AML-193 (cell line): Measurements from ENCODE around the gene AREG.

ENCODE experiments used
- DNase-seq, 2 experiments: peaks; one replicate each; lab custom pipeline; 2025; lab: John Stamatoyannopoulos, UW

Gene AREG

DNA sequence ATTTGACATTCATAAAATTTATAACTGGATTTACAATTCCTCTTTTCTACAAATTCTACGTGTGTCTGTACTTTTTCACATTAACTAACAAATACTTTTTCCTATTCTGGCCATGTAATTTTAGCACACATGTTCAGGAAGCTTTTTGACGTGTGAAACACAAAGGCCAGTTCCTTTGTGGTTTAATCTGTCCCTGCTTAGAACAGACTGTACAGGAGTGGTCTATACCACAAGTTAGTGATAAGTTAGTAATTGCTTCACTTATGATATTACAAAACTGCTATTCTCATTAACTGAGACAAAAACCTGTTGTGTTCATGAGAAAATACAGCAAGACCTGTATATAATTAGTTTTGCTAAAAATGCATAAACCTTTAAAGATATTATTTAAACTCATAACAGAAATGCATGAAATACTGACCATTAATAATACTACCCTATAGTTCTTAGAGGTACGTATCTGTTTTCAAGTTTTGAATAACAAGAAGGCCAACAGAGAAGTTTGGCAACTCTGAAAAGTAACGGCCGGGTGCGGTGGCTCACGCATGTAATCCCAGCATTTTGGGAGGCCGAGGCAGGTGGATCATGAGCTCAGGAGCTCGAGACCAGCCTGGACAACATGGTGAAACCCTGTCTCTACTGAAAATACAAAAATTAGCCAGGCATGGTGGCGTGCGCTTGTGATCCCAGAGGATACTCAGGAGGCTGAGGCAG, 13.7 kb upstream of the AREG start:
- peak; percentile 85 for DNase-seq

- DNase-seq = no peak
Measured at GRCh38 chr4:74433043-74433442, 11.9 kb upstream of the AREG start.

DNA sequence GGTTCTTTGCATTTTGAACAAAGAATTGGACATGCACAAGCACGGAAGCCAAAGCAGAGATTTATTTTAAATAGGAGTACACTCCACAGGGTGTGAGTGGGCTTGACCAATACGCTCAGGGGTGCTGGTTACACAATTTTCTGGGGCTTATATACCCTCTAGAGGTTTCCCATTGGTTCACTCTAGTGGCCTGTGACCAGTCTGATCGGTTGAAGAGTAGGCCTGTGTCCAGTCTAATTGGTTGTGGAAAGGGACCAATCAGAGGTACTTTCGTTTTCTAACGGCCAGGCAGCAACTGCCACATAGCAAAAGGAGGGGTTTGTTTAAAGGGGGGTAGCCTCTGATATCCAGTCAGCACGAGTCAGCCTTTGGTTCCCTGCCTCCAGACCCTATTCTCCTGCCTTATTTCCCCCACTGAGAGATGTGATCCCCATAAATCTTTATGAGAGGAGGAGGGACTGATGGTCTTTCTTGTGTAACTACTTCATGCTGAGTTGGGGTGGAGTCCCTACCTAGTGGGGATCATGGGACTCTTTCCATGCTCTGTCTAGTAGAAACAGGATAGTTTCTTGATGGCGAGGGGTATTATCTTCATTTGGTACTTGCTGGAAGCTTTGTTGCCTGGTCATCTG, 11.3 kb upstream of the AREG start:
- DNase-seq = no peak

GRCh38 chr4:74435296-74435695, 9.6 kb upstream of the AREG start:
- DNase-seq = no peak

DNA sequence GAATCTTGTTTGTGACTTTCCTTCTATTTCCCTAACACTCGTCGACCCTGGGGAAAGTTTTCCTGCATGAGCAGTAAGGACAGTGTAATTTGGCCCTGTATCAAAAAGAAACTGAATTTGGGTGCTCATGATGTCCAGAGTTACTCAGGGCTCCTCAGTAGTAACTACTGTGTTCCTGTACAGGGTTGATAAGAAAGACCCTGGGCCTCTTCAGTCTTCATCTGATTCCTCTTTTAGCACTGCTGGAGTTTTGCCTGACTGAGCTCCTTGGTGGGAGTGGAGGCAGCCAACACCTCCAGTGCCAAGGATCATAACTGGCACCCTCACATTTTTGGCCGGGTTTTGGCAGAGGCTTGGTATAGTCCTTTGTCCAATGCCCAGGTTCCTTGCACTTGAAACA, 7.1 kb upstream of the AREG start:
- DNase-seq = no peak

DNA sequence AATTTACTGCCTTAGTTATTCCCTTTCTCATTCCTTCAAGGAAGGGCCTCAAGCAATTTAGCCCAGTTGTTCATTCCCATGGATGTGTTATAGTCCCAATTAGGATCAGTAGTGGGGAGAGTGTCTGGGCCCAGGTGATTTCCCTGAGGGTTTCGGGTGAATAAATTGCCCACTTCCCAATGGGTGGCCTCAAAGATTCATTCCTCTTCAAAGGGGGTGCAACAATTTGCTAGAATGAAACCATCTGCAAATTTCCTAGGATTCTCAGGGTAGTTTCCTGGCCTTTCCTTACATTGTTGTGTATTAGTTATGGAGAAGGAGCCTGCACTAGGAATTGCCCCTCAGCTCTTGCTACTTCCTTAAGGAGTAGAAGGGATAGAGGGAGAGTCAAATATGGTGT, 6.3 kb upstream of the AREG start:
- DNase-seq = no peak

DNA sequence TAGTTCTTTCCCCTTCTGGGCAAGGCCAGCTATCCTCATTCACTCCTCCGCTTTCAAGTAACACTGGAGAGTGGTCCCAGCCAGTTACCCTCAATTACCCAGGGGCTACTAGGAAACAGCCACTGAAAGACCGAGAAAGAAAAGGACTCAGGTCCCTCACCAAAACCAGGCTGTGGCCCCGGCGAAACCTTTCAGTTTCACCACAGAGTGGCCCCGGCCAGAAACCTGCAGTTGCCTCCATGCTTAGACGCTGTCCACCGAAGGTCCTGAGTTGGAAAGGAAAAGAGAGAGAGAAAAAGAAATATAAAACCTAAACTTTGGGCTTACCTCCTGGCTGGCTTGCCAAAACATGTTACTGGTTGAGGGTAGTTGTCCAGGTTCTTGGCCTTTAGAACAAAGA, 5.0 kb upstream of the AREG start:
- no peak for DNase-seq

DNA sequence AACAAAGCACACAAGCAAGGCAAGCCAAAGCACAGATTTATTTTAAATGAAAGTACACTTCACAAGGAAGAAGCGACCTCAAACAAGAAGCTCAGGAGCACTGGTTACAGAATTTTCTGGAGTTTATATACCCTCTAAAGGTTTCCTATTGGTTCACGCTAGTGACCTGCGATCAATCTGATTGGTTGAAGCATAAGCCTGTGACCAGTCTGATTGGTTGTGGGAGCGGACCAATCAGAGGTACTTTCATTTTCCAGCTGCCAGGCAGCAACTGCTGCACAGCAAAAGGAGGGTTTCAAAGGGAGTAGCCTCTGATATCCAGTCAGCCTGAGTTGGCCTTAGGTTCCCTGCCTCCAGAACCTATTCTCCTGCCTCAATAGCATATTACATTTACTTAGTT, 4.6 kb upstream of the AREG start:
- no peak for DNase-seq

DNA sequence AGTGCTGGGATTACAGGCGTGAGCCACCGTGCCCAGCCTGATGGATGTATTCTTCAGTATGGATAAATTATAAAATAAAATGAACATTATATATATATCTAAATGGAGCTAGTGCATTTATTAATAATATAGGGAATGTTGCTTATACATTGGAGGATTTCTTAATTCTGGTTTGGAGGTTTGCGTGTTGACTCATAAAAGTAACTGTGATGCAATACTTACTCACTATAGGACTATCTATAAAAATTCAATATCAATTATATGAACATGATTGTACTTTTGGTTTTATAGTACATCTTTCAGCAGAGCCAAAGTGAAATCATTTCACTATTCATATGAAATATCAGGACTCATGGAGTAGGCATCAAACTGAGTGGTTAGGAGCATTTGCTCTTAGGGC, 3.2 kb upstream of the AREG start:
- no peak for DNase-seq

DNA sequence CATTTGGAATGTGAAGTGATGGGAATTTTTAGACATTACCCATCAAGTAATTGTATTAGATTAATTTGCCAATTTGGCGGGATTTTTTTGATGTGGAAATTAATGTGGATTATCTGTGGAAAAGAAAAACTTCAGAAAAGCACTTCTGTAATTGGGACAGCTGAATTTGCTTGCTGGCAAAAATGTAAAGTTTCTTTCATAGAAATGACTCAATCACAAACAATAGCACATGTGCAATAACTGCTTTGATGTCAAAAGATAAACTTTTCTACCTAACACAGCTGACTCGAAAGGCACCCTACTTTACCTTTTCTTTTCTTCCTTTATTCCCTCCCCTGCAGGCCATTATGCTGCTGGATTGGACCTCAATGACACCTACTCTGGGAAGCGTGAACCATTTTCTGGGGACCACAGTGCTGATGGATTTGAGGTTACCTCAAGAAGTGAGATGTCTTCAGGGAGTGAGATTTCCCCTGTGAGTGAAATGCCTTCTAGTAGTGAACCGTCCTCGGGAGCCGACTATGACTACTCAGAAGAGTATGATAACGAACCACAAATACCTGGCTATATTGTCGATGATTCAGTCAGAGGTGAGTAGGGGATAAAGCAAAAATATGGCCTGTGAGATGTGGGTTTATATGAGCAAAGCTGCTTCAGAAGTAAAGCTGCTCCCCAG, 1.4 kb downstream of the AREG start:
- DNase-seq = no peak

DNA sequence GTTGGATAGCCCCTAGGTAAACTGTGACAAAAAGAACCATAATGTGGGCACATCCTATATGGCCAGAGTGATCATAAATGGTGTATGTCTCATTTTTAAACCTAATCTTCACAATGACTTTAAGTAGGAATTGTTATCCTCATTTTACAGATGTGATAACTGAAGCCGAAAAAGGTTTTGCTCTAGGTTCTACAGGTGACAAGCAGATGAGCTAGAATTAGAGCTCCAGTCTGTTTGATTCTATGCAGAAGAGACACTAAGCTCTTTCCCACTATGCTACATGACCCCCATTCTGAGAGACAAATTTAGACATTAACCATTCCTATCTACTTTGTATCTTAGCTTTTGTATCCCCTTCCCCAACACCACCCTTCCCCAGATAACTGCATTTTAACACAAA, 2.0 kb downstream of the AREG start:
- no peak for DNase-seq

- DNase-seq = no peak
Measured at GRCh38 chr4:74447636-74448233, 2.8 kb downstream of the AREG start.

- no peak for DNase-seq
Measured at GRCh38 chr4:74449571-74450297, 4.8 kb downstream of the AREG start.

- DNase-seq = no peak
Measured at GRCh38 chr4:74450298-74450683, 5.4 kb downstream of the AREG start.

GRCh38 chr4:74451214-74451661, 6.3 kb downstream of the AREG start:
- peak; percentile 39 to 72 for DNase-seq

DNA sequence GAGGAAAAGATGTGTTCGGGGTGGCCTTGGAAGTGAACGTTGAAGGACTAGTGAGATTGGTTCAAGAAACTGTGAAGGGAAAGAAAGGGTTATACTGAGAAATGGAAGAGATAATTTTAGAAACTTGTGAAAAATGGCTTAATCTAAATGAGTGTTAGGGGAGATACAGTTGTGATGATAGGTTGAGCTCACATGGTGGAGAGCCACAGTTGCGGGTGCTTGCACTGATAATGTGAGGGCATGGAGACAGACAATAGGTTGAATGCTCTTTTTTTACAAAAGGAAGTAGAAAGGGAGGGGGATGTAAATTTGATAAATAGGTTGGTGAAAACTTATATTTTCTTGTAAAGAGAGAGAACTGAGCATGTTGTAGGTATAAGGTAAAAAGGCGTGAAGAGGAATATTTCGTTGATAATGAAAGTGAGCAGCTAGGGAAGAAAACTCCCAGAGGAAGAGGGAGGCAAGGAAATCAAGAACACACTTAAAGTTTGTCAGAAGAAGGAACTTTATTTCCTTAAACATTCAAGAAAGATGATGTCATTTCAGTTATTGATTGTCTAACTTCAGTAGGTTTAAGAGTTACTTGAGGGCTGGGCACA, 8.2 kb downstream of the AREG start:
- DNase-seq = no peak

DNA sequence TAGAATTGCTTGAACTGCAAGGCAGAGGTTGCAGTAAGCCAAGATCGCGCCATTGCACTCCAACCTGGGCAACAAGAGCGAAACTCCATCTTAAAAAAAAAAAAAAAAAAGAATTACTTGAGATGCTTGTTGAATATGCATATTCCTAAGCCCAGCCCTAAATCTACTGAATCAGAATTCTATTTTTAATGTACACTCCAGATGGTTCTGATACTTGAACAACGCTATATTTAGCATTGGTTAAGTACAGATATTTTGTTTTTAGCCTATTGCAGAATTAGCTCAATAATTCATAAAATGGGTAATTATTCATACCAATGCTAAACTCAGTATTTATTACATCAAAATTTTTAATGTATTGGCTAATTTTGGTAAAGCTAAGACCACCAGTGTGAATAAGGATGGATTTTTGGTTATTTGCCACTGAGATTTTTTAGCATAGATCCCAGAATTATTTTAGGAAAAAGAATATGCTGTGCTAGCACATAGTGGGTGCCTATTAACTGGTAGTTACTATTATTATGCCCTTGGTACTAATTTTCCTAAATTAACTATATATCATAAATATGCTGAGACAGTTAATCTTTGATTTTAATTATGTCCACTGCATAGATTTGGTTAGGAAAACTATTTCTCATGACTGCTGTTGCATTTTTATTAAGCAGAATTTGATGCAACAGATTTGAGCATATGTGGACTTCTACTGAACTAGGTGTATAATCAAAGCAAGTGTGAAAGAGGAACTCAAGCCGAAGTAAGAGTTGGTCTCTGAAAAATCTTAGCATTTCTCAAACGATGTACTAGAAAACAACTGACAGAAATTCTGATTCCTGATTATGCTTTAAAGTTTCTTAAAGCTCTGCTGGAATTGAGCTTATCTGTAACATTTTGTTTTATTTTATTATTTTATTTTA, 9.2 kb downstream of the AREG start:
- no peak for DNase-seq

DNA sequence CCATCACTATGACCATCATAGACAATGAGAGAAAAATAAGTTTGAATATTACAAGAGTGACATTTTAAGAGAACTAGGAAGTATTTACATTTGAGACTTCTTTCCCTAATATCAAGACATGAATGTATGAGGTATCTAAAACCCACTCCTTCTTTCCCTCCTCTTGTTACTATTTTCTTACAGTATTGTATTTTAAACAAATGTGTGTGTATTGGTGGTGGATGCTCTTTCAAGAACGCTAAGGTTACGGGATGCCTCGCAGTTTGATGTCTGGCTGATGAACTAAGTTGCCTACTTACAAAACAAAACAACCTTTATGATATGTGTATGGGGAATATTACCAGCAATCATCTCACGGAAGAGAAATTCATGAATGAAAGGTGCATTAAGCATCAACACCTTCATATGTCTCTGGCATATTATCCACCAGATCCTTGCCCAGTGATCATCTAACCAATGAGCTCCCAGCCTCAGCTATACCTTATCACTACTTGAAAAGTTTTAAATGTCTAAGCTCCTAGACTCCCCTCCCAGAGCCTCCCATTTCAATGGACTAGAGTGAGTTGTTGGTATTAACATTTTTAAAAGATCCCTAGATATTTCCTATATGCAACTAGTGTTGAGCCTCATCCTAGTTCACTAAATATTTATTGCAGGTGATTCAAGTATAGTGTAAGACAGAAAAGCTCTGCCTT, 10.6 kb downstream of the AREG start:
- no peak for DNase-seq

GRCh38 chr4:74456056-74456744, 11.3 kb downstream of the AREG start:
- no peak for DNase-seq
